Left ventricle myocardium inferior (tissue), 1 donor: Measurements from ENCODE around the gene PTPRR. TPM values are rescaled to one million over a fixed set of nuclear protein-coding genes. Genes with fewer than 3 reads are reported as not detected.
A peak's percentile ranks its signal among the peaks of the same experiment; 100 is the strongest.

ENCODE experiments used
- DNase-seq: peaks from one replicate; pipeline ENCODE4 v3.0.0-alpha.2; 2020
- H3K27ac ChIP-seq: fragments of 200-600 bp; replicated peaks from 2 replicates; pipeline ENCODE4 v1.8.0; 2021
- H3K27me3 ChIP-seq: fragments of 200-600 bp; 2 replicates; pipeline ENCODE4 v1.8.0; 2021; ENCODE audit warnings: low read depth
- H3K36me3 ChIP-seq: fragments of 200-600 bp; 2 replicates; pipeline ENCODE4 v1.8.0; 2021
- H3K4me1 ChIP-seq: fragments of 200-600 bp; 2 replicates; pipeline ENCODE4 v1.8.0; 2021
- H3K4me3 ChIP-seq: fragments of 200-600 bp; 2 replicates; pipeline ENCODE4 v1.8.0; 2021; ENCODE audit warnings: mild to moderate bottlenecking, moderate library complexity
- H3K9me3 ChIP-seq: fragments of 200-600 bp; replicated peaks from 2 replicates; pipeline ENCODE4 v1.8.0; 2021
- CTCF ChIP-seq: fragments of 200-600 bp; IDR thresholded peaks from 2 replicates; pipeline ENCODE4 v1.8.0; 2021; ENCODE audit warnings: antibody characterized with exemption, mild to moderate bottlenecking, borderline replicate concordance
- intact Hi-C: fragments of 100-400 bp; cut with micrococcal nuclease; formaldehyde crosslinking; loops from one replicate; pipeline ENCODE4 v1.11.0; 2022
- long read RNA-seq: library from polyadenylated mRNA; unstranded; transcript quantifications from one replicate; pipeline ENCODE4 v2.0.0, GENCODE V29; 2021
- total RNA-seq: library from RNA; stranded (reverse); fragmentation: NEBNext Ultra II Directional; extraction: Animal tissue kit (Norgen Biotek cat#: 25700); gene quantifications from one replicate; pipeline ENCODE4 v1.2.1, GENCODE V29; 2021
- donor health status: DM: no; HTN: yes; CAD: no; lungs with severe emphysema.

PTPRR gene
- total RNA-seq: 1.3 TPM
- long read RNA-seq, partial matches to known transcripts: 0 of 1 reads
- long read RNA-seq, other reads (novel, unspliced or antisense): 0 of 1 reads

- peaks cover 47% of the 10 kb centered on the region for H3K27me3 ChIP-seq
- no peaks in the 10 kb centered on the region for H3K36me3 ChIP-seq
- intact Hi-C loops: no loop called here
- H3K9me3 ChIP-seq: no peaks in the 10 kb centered on the region
- peak within 1 kb of the TSS; percentile 9 for H3K4me3 ChIP-seq
- no peak within 1 kb of the TSS for H3K27ac ChIP-seq
- TF ChIP-seq CTCF: no peak
- DNase-seq: no peak
- H3K4me1 ChIP-seq: no peaks in the 10 kb centered on the region
These were observed at the start of gene PTPRR for GRCh38 chr12:70920251-70920851. Gene PTPRR (minus strand): TSS chr12:70920738. CDS start chr12:70920390, 348 bp downstream.

- no peak overlapping the region for H3K27ac ChIP-seq
- no peaks in the 10 kb centered on the region for H3K36me3 ChIP-seq
- TF ChIP-seq CTCF: no peak
- H3K9me3 ChIP-seq: no peaks in the 10 kb centered on the region
- no peak overlapping the region for H3K4me3 ChIP-seq
- no peaks in the 10 kb centered on the region for H3K4me1 ChIP-seq
- no peaks in the 10 kb centered on the region for H3K27me3 ChIP-seq
- intact Hi-C loops: no loop called here
- no peak for DNase-seq
These were observed 46.7 kb upstream of the PTPRR start for GRCh38 chr12:70966996-70967790.

- H3K36me3 ChIP-seq: no peaks in the 10 kb centered on the region
- DNase-seq: no peak
- H3K4me3 ChIP-seq: no peak overlapping the region
- H3K27ac ChIP-seq: no peak overlapping the region
- no peak for TF ChIP-seq CTCF
- intact Hi-C loops: no loop called here
- H3K27me3 ChIP-seq: no peaks in the 10 kb centered on the region
- H3K9me3 ChIP-seq: no peaks in the 10 kb centered on the region
- H3K4me1 ChIP-seq: no peaks in the 10 kb centered on the region
These were observed 45.5 kb upstream of the PTPRR start for GRCh38 chr12:70966046-70966445.

GRCh38 chr12:70964867-70965510 is 44.5 kb upstream of the PTPRR start:
- Histone ChIP-seq H3K27ac (no peak overlapping the region), H3K4me3 (no peak overlapping the region), H3K9me3 (no peaks in the 10 kb centered on the region), H3K27me3 (no peaks in the 10 kb centered on the region), H3K36me3 (no peaks in the 10 kb centered on the region), H3K4me1 (no peaks in the 10 kb centered on the region)
- no peak for TF ChIP-seq CTCF
- intact Hi-C loops: no loop called here
- no peak for DNase-seq

- no peaks in the 10 kb centered on the region for H3K36me3 ChIP-seq
- intact Hi-C loops: no loop called here
- no peak overlapping the region for H3K4me3 ChIP-seq
- no peak for TF ChIP-seq CTCF
- H3K9me3 ChIP-seq: peaks cover 9% of the 10 kb centered on the region
- no peak for DNase-seq
- no peaks in the 10 kb centered on the region for H3K4me1 ChIP-seq
- H3K27ac ChIP-seq: no peak overlapping the region
- no peaks in the 10 kb centered on the region for H3K27me3 ChIP-seq
These were observed 42.6 kb upstream of the PTPRR start for GRCh38 chr12:70963081-70963660.
